ENCODE results near the gene PLCH1. TPM values are rescaled to one million over a fixed set of nuclear protein-coding genes. Genes with fewer than 3 reads are reported as not detected.

Gene PLCH1
- total and polyA plus RNA-seq, 2 of the 8 experiments (the other 6 are each of a cell fraction or from before 2014, with no cell fraction given): 5.8 to 17.2 TPM

Small RNA genes lying within 50 kb of the gene (small RNA-seq; reads per million reads assigned to genes)
- not detected for gene AC108729.3 (ENCODE audit: insufficient read depth)
- not detected for gene RN7SL715P (ENCODE audit: insufficient read depth)

Other genes with a start within 250 kb of the PLCH1 start
- gene C3orf33, start 61.2 kb upstream of the PLCH1 start, total RNA-seq (2021; fragmentation: NEBNext Ultra II Directional; extraction: Animal tissue kit (Norgen Biotek cat#: 25700)): 2.4 and 3.4 TPM in 2 replicates
- 3.3 and 4.5 TPM in 2 replicates for gene C3orf33, start 61.2 kb upstream of the PLCH1 start, polyA plus RNA-seq (2011; rRNA removed)
- gene SLC33A1, start 109.4 kb upstream of the PLCH1 start, total RNA-seq (2021; fragmentation: NEBNext Ultra II Directional; extraction: Animal tissue kit (Norgen Biotek cat#: 25700)): 21.4 and 24.2 TPM in 2 replicates
- gene SLC33A1, start 109.4 kb upstream of the PLCH1 start, polyA plus RNA-seq (2011; rRNA removed): 15.6 and 19.6 TPM in 2 replicates
- 161 and 175 TPM in 2 replicates for gene GMPS, start 125.6 kb upstream of the PLCH1 start, total RNA-seq (2021; fragmentation: NEBNext Ultra II Directional; extraction: Animal tissue kit (Norgen Biotek cat#: 25700))
- 31.4 and 57.7 TPM in 2 replicates for gene GMPS, start 125.6 kb upstream of the PLCH1 start, polyA plus RNA-seq (2011; rRNA removed)

All from H1 (cell line).